Natural killer cell treated with Interleukin-12 subunit alpha and Interleukin-12 subunit beta and Interleukin-15 and Interleukin-18, amount 100 ng/mL, for 72 hours (primary cell): Measurements from ENCODE around the gene CHAMP1. TPM values are rescaled to one million over a fixed set of nuclear protein-coding genes. Genes with fewer than 3 reads are reported as not detected.

ENCODE experiments used
- ATAC-seq, 2 donors: fragments of 150-1000 bp; cut with Tn5 transposase in 1 of 2; sonication (Bioruptor Pico), chemical (Tn5 transposase) in 1 of 2; 2 replicates each; pipeline ENCODE4 v1.10.0; 2021
- DNase-seq: peaks from one replicate; pipeline ENCODE4 v3.0.0; 2022; ENCODE audit warnings: low spot score
- H3K27ac Mint-ChIP-seq, 2 donors: 1 replicate in 1 of 2; 2 replicates in 1 of 2; pipeline ENCODE4 v1.8.0; 2022; ENCODE audit warnings: mixed read lengths in 2 of 2, mild to moderate bottlenecking in 1 of 2, moderate library complexity in 1 of 2
- H3K27me3 Mint-ChIP-seq, 2 donors: 1 replicate in 1 of 2; 2 replicates in 1 of 2; pipeline ENCODE4 v1.8.0; 2022; ENCODE audit warnings: mixed read lengths in 2 of 2
- H3K36me3 Mint-ChIP-seq: one replicate; pipeline ENCODE4 v1.8.0; 2022; ENCODE audit warnings: mixed read lengths
- H3K4me1 Mint-ChIP-seq, 2 donors: 1 replicate in 1 of 2; 2 replicates in 1 of 2; pipeline ENCODE4 v1.8.0; 2022; ENCODE audit warnings: low read depth in 2 of 2, mixed read lengths in 2 of 2, mild to moderate bottlenecking in 1 of 2
- H3K4me3 Mint-ChIP-seq: one replicate; pipeline ENCODE4 v1.8.0; 2022; ENCODE audit warnings: mixed read lengths
- H3K9me3 Mint-ChIP-seq: 2 replicates; pipeline ENCODE4 v1.8.0; 2022; ENCODE audit warnings: mixed read lengths
- total RNA-seq, 2 donors: library from RNA; stranded (reverse); gene quantifications; one replicate each; pipeline ENCODE4 v1.2.3, GENCODE V29; 2022

Gene CHAMP1
- total RNA-seq, 2 donors from 2014 or later, result 17.5 to 24.4 TPM

DNA sequence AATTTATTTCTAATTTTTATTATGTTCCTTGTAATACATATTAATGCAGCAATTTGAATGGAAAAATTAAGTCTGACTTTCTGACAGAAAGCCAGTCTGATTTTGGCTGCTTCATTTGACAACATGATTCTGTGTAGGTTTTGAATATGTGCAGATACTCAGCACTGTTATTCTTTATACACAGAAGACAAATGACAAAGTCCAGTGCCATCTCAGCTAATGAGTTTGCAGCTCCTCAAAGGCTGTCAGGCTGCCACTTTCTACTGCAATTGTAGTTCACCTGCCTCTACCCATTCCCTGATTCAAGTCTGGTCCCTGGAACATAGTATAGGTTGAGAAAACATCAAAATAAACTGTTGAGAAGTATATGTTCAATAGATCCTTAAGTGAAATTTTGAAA lies 2.9 kb upstream of the CHAMP1 start:
- peaks cover 18 to 24% of the 10 kb centered on the region in 2 donors for H3K4me1 Mint-ChIP-seq
- no peak for ATAC-seq

DNA sequence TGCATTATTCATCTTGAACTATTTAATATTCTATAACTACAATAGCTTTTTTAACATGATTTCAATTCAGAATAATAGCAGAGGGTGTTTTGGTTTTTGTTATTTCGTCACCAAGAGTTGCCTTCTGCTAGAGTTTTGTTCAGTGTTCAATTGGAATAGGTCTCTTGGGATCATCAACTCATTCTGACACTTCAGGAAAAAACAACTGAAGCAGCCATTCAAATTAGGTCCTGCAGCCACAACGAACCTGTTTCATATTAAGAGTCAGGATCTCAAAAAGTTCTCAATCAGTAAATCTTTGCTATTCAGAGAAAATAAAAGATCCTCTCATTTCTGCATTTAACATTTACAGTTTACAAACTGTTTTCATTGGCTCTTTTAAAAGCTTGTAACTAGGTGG lies 2.4 kb upstream of the CHAMP1 start:
- Mint-ChIP-seq H3K27me3 (no peaks in the 10 kb centered on the region), H3K4me3 (no peak overlapping the region), H3K27ac (no peak overlapping the region), H3K9me3 (no peaks in the 10 kb centered on the region), H3K36me3 (no peaks in the 10 kb centered on the region), H3K4me1 (peaks cover 18 to 24% of the 10 kb centered on the region in 2 donors)
- DNase-seq, result no peak
- ATAC-seq, result no peak

More for the DNA sequence above, 2.9 kb upstream of the CHAMP1 start:
- no peak for DNase-seq
- H3K4me3 Mint-ChIP-seq, result no peak overlapping the region
- H3K27ac Mint-ChIP-seq, result no peak overlapping the region
- no peaks in the 10 kb centered on the region for H3K9me3 Mint-ChIP-seq
- no peaks in the 10 kb centered on the region for H3K36me3 Mint-ChIP-seq
- H3K27me3 Mint-ChIP-seq, result no peaks in the 10 kb centered on the region

DNA sequence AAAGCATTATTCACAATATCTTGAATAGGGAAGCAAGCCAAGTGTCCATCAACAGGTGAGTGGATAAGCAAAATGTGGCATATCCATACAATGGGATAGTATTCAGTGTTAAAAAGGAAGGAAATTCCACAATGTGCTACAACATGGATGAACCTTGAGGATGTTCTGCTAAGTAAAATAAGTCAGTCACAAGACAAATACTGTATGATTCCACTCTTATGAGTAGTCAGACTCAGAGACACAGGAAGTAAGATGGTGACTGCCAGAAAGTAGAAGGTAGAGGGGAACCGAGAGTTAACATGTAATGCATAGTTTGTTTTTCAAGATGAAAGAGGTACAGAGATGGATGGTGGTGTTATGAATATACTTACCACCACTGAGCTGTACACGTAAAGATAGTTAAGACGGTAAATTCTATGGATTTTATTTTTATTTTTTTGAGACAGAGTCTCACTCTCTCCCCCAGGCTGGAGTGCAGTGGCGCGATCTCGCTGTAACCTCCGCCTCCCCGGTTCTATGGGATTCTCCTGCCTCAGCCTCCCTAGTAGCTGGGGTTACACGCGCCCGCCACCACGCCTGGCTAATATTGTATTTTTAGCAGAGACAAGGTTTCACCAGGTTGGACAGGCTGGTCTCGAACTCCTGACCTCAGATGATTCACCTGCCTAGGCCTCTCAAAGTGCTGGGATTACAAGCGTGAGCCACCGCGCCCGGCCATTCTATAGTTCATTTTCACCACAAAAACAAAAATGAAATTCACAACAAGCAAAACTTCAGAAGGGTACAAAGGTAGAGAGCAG lies 1.0 kb upstream of the CHAMP1 start:
- Mint-ChIP-seq H3K27ac (peak overlapping the region; percentile 90 to 97), H3K36me3 (no peaks in the 10 kb centered on the region), H3K9me3 (no peaks in the 10 kb centered on the region), H3K27me3 (no peaks in the 10 kb centered on the region), H3K4me1 (peaks cover 18 to 24% of the 10 kb centered on the region in 2 donors), H3K4me3 (peak overlapping the region; percentile 80)
- DNase-seq (no peak), ATAC-seq (no peak)

DNA sequence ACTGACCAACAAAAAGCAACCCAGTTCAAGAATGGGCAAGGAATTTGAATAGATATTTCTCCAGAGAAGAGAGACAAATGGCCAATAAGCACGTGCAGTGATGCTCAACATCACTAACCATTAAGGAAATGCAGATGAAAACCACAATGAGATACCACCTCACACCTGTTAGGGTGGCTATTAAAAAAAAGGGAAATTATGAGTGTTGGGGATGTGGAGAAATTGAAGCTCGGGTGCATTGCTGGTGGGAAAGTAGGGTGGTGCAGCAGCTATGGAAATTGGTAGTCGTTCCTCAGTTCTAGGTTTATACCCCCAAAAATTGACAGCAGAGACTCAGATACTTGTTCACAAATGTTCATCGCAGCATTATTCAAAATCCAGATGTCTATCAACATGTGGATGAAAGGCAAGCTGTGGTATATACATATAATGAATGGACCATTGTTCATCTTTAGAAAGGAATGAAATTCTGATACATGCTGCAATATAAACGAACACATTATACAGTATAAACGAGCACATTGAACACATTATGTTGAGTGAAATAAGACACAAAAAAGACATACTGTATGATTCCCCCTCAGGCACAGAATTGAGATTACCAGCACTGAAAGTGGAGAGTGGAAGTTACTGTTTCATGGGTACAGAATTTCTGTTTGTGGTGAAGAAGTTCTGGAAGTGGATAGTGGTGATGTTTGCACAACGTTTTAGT lies 927 bp downstream of the CHAMP1 start:
- peak overlapping the region; percentile 10 to 33 for H3K27ac Mint-ChIP-seq
- peak overlapping the region; percentile 80 for H3K4me3 Mint-ChIP-seq
- H3K9me3 Mint-ChIP-seq, result no peaks in the 10 kb centered on the region
- H3K27me3 Mint-ChIP-seq, result no peaks in the 10 kb centered on the region
- H3K4me1 Mint-ChIP-seq, result peaks cover 30 to 41% of the 10 kb centered on the region in 2 donors
- ATAC-seq (no peak), DNase-seq (no peak)
- no peaks in the 10 kb centered on the region for H3K36me3 Mint-ChIP-seq

DNA sequence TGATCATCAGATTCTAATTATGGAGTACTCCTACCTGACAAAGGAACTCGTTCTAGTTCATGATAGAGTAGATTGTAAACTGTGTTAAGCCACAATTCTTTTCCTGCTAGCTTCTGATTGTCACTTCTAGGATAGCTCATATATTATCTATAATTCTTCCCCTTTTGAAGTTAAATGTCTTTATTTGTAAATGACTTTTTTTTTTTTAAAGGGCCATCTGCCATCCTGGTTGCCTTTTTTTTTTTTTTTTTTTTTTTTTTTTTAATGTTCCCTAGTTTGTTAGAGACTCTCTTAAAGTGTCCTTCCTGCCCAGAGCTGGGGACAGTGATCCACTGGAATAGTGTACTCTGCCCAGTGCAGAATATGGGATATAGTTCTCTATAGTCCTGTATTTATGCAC lies 4.3 kb downstream of the CHAMP1 start:
- no peak overlapping the region for H3K27ac Mint-ChIP-seq
- no peaks in the 10 kb centered on the region for H3K9me3 Mint-ChIP-seq
- ATAC-seq (no peak), DNase-seq (no peak)
- peaks cover 26 to 35% of the 10 kb centered on the region in 2 donors for H3K4me1 Mint-ChIP-seq
- H3K4me3 Mint-ChIP-seq, result no peak overlapping the region
- peaks cover 7% of the 10 kb centered on the region for H3K36me3 Mint-ChIP-seq
- no peaks in the 10 kb centered on the region for H3K27me3 Mint-ChIP-seq

DNA sequence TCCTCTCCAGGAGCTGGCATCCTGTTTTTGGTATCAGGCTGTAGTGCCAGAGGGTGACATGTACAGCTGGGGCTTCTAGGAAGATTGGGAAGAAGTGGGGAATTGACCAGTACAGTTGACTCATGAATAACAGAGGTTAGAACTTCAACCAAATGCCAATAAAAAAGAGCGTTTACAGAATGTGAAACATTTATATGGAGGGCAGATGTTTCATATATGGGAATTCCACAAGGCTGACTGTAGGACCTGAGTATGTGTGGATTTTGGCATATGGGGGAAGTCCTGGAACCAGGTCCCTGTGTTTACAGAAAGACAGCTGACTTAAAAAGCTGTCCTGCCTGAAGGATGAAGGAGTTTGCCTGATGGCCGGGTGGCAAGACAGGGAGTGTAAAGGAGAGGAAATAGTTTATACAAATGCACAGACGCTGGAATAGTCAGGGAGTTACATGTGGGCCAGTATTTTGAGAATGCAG lies 5.2 kb downstream of the CHAMP1 start:
- no peak overlapping the region for H3K4me3 Mint-ChIP-seq
- peaks cover 26 to 39% of the 10 kb centered on the region in 2 donors for H3K4me1 Mint-ChIP-seq
- peaks cover 16% of the 10 kb centered on the region for H3K36me3 Mint-ChIP-seq

DNA sequence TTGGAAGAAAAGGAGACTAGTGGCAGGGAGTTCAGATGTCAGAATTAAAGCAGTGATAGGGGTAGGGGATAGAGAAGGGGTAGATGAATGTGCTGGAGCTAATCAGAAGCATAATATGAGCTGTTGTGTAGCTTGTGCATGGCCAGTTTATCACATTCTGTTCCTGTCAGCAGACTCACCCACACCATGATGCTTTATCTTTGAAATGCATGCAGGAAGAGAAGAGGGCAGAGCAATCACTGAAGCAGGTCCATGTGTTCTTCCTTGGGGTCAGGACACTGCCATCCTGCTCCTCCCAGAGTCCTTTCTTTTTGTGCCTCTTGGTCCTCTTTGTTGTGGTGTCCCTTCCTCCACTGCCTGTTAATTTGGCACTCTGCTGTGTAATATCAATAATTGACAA lies 5.8 kb downstream of the CHAMP1 start:
- Mint-ChIP-seq H3K4me1 (peaks cover 22 to 35% of the 10 kb centered on the region in 2 donors), H3K9me3 (no peaks in the 10 kb centered on the region), H3K36me3 (peaks cover 17% of the 10 kb centered on the region), H3K27me3 (no peaks in the 10 kb centered on the region), H3K27ac (no peak overlapping the region), H3K4me3 (no peak overlapping the region)
- no peak for ATAC-seq
- DNase-seq, result no peak

More for the DNA sequence above, 5.2 kb downstream of the CHAMP1 start:
- Mint-ChIP-seq H3K27me3 (no peaks in the 10 kb centered on the region), H3K9me3 (no peaks in the 10 kb centered on the region), H3K27ac (peak overlapping the region in 1 of 2 donors; percentile 3)
- DNase-seq, result no peak
- no peak for ATAC-seq

DNA sequence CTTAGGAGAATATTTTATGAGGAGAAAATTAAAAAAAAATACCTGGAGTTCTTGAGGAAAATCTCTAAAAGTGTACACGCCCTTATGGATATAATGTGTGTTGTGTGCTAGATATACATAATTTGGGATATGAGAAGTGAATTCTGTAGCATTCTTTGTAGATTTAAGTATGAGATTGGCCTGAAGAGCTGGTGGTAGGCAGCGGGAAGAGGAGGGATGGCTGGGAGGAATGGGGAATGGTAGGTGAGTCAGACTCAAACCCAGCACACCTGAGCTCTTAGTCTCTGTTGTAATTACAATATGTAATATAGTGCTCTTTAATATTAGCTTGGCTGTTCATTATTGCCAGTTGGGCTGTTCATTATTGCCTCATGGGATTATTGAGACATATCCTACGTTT lies 7.0 kb downstream of the CHAMP1 start:
- Mint-ChIP-seq H3K36me3 (peaks cover 25% of the 10 kb centered on the region), H3K4me1 (peaks cover 25 to 35% of the 10 kb centered on the region in 2 donors), H3K27me3 (no peaks in the 10 kb centered on the region), H3K4me3 (no peak overlapping the region), H3K27ac (no peak overlapping the region), H3K9me3 (no peaks in the 10 kb centered on the region)
- ATAC-seq, result no peak
- DNase-seq, result no peak

DNA sequence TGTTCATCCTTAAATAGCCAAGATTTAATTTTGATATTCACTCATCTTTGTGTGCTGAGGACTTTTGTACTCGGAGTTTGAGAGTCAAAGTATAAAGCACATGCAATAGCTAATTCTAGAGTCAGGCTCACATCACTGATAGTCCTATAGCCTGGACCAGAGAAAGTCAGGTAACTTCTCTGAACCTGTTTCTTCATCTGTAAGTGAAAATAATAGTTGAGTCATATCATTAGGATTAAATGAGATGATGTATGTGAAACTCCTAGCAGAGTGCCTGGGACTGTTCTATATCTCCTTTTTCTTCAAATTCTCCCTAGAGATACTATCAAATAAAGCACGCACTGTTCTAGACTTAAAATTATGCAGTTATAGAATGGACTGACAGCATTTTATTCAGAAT lies 9.0 kb downstream of the CHAMP1 start:
- DNase-seq (no peak), ATAC-seq (no peak)
- no peak overlapping the region for H3K4me3 Mint-ChIP-seq
- H3K27me3 Mint-ChIP-seq, result no peaks in the 10 kb centered on the region
- H3K4me1 Mint-ChIP-seq, result peaks cover 25 to 35% of the 10 kb centered on the region in 2 donors
- no peaks in the 10 kb centered on the region for H3K9me3 Mint-ChIP-seq
- H3K27ac Mint-ChIP-seq, result no peak overlapping the region
- peaks cover 25% of the 10 kb centered on the region for H3K36me3 Mint-ChIP-seq

DNA sequence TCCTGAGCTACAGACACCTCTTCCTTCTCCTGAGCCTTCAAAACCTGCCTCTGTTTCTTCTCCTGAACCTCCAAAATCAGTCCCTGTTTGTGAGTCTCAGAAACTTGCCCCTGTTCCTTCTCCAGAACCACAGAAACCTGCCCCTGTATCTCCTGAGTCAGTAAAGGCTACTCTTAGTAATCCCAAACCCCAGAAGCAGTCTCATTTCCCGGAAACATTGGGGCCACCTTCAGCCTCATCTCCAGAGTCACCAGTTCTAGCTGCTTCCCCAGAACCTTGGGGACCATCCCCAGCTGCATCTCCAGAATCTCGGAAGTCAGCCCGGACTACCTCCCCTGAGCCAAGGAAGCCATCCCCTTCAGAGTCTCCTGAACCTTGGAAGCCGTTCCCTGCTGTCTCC lies 10.0 kb downstream of the CHAMP1 start:
- Mint-ChIP-seq H3K36me3 (peaks cover 25% of the 10 kb centered on the region), H3K27me3 (no peaks in the 10 kb centered on the region), H3K9me3 (no peaks in the 10 kb centered on the region), H3K27ac (peak overlapping the region; percentile 15 to 50), H3K4me3 (no peak overlapping the region), H3K4me1 (peaks cover 20 to 27% of the 10 kb centered on the region in 2 donors)
- ATAC-seq (no peak), DNase-seq (no peak)

DNA sequence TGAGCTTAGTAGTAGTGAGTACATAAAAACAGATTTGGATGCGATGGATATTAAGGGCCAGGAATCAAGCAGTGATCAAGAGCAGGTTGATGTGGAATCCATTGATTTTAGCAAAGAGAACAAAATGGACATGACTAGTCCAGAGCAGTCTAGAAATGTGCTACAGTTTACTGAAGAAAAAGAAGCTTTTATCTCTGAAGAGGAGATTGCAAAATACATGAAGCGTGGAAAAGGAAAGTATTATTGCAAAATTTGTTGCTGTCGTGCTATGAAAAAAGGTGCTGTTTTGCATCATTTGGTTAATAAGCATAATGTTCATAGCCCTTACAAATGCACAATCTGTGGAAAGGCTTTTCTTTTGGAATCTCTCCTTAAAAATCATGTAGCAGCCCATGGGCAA lies 11.4 kb downstream of the CHAMP1 start:
- peaks cover 11 to 15% of the 10 kb centered on the region in 2 donors for H3K4me1 Mint-ChIP-seq
- DNase-seq, result no peak
- no peak overlapping the region for H3K4me3 Mint-ChIP-seq
- H3K36me3 Mint-ChIP-seq, result peaks cover 25% of the 10 kb centered on the region
- ATAC-seq, result no peak
- H3K27ac Mint-ChIP-seq, result peak overlapping the region in 1 of 2 donors; percentile 15
- no peaks in the 10 kb centered on the region for H3K9me3 Mint-ChIP-seq
- no peaks in the 10 kb centered on the region for H3K27me3 Mint-ChIP-seq

DNA sequence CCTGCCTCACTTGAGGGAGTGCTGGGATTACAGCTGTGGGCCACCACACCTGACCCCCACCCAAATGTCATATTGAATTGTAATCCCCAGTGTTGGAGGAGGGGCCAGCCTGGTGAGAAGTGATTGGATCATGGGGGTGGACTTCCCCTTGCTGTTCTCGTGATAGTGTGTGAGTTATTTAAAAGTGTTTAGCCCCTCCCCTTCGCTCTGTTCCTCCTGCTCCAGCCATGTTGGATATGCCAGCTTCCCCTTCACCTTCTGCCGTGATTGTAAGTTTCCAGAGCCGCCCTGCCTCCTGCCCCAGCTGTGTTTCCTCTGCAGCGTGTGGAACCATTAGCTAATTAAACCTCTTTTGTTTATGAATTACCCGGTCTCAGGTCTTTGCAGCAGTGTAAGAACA lies 13.7 kb downstream of the CHAMP1 start:
- no peak for ATAC-seq
- peaks cover 19% of the 10 kb centered on the region for H3K36me3 Mint-ChIP-seq
- H3K4me1 Mint-ChIP-seq, result peaks cover 11 to 15% of the 10 kb centered on the region in 2 donors
- no peak overlapping the region for H3K4me3 Mint-ChIP-seq
- DNase-seq, result no peak
- H3K27ac Mint-ChIP-seq, result peak overlapping the region in 1 of 2 donors; percentile 22
- no peaks in the 10 kb centered on the region for H3K9me3 Mint-ChIP-seq
- no peaks in the 10 kb centered on the region for H3K27me3 Mint-ChIP-seq

DNA sequence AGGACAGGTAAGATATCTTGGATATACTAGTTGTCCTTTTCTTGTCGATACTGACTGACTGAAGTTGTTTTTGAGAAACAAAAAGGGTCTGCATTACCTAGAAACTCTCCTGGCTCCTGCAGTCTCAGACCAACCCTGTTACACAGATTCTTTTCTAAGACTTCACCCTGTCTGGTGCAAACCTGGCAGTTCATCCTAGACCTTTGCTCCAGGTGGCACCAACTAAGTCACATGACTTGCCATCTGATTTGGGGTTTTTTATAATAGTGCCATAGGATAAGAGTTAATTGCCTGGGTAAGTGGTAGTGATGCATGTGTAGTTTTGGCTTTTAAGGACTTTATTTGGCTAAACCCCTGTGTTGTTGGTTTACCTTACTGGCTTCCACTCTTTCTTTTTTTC lies 14.3 kb downstream of the CHAMP1 start:
- H3K36me3 Mint-ChIP-seq, result peaks cover 18% of the 10 kb centered on the region
- H3K27me3 Mint-ChIP-seq, result no peaks in the 10 kb centered on the region
- H3K9me3 Mint-ChIP-seq, result no peaks in the 10 kb centered on the region
- H3K27ac Mint-ChIP-seq, result peak overlapping the region in 1 of 2 donors; percentile 22
- DNase-seq, result no peak
- peaks cover 11 to 15% of the 10 kb centered on the region in 2 donors for H3K4me1 Mint-ChIP-seq
- no peak overlapping the region for H3K4me3 Mint-ChIP-seq
- ATAC-seq, result no peak

DNA sequence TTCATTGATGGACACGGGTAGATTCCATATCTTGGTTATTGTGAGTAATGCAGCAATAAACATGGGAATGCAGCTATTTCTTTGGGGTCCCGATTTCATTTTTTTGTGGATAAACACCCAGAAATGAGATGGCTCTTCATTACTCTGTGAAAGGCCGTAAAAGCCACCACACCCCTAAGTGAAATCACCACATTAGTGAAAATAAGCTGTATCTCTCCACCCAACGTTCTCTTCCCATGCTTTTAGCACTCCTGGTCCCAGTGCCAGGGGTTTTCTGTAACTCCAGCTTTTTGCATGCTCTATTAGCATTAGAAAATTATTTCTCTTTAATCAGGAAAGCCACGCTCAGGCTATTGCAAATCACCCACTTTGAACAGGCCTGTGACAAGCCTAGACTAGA lies 15.8 kb downstream of the CHAMP1 start:
- DNase-seq (no peak), ATAC-seq (no peak)
- Mint-ChIP-seq H3K9me3 (no peaks in the 10 kb centered on the region), H3K4me1 (peaks cover 13 to 21% of the 10 kb centered on the region in 2 donors), H3K36me3 (peaks cover 8% of the 10 kb centered on the region), H3K27ac (no peak overlapping the region), H3K4me3 (no peak overlapping the region), H3K27me3 (no peaks in the 10 kb centered on the region)
